NCI-H774 (cell line): ENCODE results near the gene COX7B2.

Experiments used
- DNase-seq: peaks from one replicate; lab custom pipeline; 2025; lab: John Stamatoyannopoulos, UW

The COX7B2 gene

GRCh38 chr4:46909078-46909477, at the start of gene COX7B2:
Gene COX7B2 (minus strand): TSS chr4:46909245. CDS start chr4:46735192, 174,053 bp downstream.
- DNase-seq = no peak

GRCh38 chr4:46956451-46956850, 47.4 kb upstream of the COX7B2 start:
- DNase-seq = no peak

- DNase-seq = no peak
Measured at GRCh38 chr4:46955601-46956000, 46.6 kb upstream of the COX7B2 start.

GRCh38 chr4:46954643-46955042, 45.6 kb upstream of the COX7B2 start:
- DNase-seq = no peak

GRCh38 chr4:46953564-46953963, 44.5 kb upstream of the COX7B2 start:
- DNase-seq = no peak

GRCh38 chr4:46952451-46952850, 43.4 kb upstream of the COX7B2 start:
- DNase-seq = no peak

GRCh38 chr4:46950826-46951225, 41.8 kb upstream of the COX7B2 start:
- no peak for DNase-seq

- DNase-seq = no peak
Measured at GRCh38 chr4:46949822-46950221, 40.8 kb upstream of the COX7B2 start.

- DNase-seq = no peak
Measured at GRCh38 chr4:46947541-46947940, 38.5 kb upstream of the COX7B2 start.

- no peak for DNase-seq
Measured at GRCh38 chr4:46946919-46947536, 38.0 kb upstream of the COX7B2 start.

- DNase-seq = no peak
Measured at GRCh38 chr4:46945062-46945461, 36.0 kb upstream of the COX7B2 start.

- DNase-seq = no peak
Measured at GRCh38 chr4:46944345-46944744, 35.3 kb upstream of the COX7B2 start.

- no peak for DNase-seq
Measured at GRCh38 chr4:46937493-46937892, 28.4 kb upstream of the COX7B2 start.

GRCh38 chr4:46934726-46935125, 25.7 kb upstream of the COX7B2 start:
- DNase-seq = no peak

- no peak for DNase-seq
Measured at GRCh38 chr4:46933686-46934085, 24.6 kb upstream of the COX7B2 start.

GRCh38 chr4:46931981-46932380, 22.9 kb upstream of the COX7B2 start:
- DNase-seq = no peak

- DNase-seq = no peak
Measured at GRCh38 chr4:46930891-46931290, 21.8 kb upstream of the COX7B2 start.

GRCh38 chr4:46927201-46927600, 18.2 kb upstream of the COX7B2 start:
- no peak for DNase-seq

- DNase-seq = no peak
Measured at GRCh38 chr4:46924789-46925529, 15.9 kb upstream of the COX7B2 start.

GRCh38 chr4:46922205-46922604, 13.2 kb upstream of the COX7B2 start:
- no peak for DNase-seq

- no peak for DNase-seq
Measured at GRCh38 chr4:46908148-46908547, 897 bp downstream of the COX7B2 start.

GRCh38 chr4:46900082-46900481, 9.0 kb downstream of the COX7B2 start:
- no peak for DNase-seq

- no peak for DNase-seq
Measured at GRCh38 chr4:46894826-46895225, 14.2 kb downstream of the COX7B2 start.

GRCh38 chr4:46890056-46890455, 19.0 kb downstream of the COX7B2 start:
- DNase-seq = peak; percentile 10
